H1 (cell line): ENCODE measurements around the gene SEH1L. TPM values are rescaled to one million over a fixed set of nuclear protein-coding genes. Genes with fewer than 3 reads are reported as not detected.
A peak's percentile ranks its signal among the peaks of the same experiment; 100 is the strongest.

ENCODE experiments used
- MAX ChIP-seq: IDR thresholded peaks from 2 replicates; pipeline ENCODE4 v1.6.1; 2012; ENCODE audit warnings: inconsistent platforms
- polyA plus RNA-seq, 7 experiments: library from polyadenylated mRNA; depleted of rRNA in 3 of 7; stranded (reverse) in 5 of 7; unstranded in 2 of 7; fragments of >200 nt in 5 of 7; fragments of 200-250 nt in 2 of 7; gene quantifications; 1 replicate in 5 of 7; 2 replicates in 1 of 7; 4 replicates in 1 of 7; pipeline versions ENCODE4 v1.2.1 to v1.2.3, GENCODE V29; 2011 to 2013; ENCODE audit warnings: missing spikeins in 2 of 7, mixed read lengths in 2 of 7
- total RNA-seq: library from RNA; stranded (reverse); fragmentation: NEBNext Ultra II Directional; extraction: Animal tissue kit (Norgen Biotek cat#: 25700); gene quantifications from 2 replicates; pipeline ENCODE4 v1.2.1, GENCODE V29; 2021
- TF ChIP-seq, protein P1 (sequence below): fragments of 300-600 bp; sonication (generic); IDR thresholded peaks from 2 replicates; pipeline ENCODE4 v1.7.1; 2012; ENCODE audit warnings: low read length, moderate library complexity, mild to moderate bottlenecking, inconsistent platforms; ENCODE audit not compliant: insufficient replicate concordance

SEH1L gene
- total and polyA plus RNA-seq, 2 of the 8 experiments (the other 6 are each of a cell fraction or from before 2014, with no cell fraction given): 41.7 to 96.7 TPM

DNA sequence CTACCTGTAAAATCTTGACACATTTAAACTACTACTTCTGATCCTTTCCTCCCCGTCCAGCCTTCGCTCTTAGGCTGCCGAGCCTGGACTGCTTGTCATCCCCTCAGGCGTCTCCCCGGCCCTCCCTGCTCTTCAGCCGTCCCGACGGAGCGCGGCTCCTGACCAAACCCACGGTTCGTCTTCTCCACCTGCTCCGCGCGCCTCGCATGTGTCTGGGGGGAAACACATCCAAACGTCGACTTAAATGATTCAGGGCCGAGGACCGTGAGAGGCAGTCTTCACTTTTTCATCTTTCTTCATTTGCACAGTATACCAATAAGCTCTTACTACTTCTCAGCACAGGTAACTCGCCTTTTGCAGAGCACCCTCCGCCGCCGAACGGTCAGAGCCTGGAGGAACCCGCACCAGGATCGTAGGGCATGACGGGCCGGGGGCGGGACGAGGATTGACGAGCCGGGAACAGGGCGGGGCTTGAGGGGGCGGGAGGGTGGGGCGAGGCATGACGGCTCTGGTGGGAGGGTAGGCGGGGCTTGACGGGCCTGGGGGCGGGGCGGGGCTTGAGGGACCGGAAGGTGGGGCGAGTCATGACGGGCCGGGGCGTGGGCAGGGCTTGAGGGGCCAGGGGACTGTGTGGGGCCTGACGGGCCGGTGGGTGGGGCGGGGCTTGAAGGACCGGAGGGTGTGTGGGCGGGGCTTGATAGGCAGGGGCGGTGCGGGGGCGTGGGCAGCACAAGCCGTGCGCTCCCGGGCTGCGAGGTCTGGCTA lies at the start of gene SEH1L (continued):
- TF ChIP-seq, protein P1, sequence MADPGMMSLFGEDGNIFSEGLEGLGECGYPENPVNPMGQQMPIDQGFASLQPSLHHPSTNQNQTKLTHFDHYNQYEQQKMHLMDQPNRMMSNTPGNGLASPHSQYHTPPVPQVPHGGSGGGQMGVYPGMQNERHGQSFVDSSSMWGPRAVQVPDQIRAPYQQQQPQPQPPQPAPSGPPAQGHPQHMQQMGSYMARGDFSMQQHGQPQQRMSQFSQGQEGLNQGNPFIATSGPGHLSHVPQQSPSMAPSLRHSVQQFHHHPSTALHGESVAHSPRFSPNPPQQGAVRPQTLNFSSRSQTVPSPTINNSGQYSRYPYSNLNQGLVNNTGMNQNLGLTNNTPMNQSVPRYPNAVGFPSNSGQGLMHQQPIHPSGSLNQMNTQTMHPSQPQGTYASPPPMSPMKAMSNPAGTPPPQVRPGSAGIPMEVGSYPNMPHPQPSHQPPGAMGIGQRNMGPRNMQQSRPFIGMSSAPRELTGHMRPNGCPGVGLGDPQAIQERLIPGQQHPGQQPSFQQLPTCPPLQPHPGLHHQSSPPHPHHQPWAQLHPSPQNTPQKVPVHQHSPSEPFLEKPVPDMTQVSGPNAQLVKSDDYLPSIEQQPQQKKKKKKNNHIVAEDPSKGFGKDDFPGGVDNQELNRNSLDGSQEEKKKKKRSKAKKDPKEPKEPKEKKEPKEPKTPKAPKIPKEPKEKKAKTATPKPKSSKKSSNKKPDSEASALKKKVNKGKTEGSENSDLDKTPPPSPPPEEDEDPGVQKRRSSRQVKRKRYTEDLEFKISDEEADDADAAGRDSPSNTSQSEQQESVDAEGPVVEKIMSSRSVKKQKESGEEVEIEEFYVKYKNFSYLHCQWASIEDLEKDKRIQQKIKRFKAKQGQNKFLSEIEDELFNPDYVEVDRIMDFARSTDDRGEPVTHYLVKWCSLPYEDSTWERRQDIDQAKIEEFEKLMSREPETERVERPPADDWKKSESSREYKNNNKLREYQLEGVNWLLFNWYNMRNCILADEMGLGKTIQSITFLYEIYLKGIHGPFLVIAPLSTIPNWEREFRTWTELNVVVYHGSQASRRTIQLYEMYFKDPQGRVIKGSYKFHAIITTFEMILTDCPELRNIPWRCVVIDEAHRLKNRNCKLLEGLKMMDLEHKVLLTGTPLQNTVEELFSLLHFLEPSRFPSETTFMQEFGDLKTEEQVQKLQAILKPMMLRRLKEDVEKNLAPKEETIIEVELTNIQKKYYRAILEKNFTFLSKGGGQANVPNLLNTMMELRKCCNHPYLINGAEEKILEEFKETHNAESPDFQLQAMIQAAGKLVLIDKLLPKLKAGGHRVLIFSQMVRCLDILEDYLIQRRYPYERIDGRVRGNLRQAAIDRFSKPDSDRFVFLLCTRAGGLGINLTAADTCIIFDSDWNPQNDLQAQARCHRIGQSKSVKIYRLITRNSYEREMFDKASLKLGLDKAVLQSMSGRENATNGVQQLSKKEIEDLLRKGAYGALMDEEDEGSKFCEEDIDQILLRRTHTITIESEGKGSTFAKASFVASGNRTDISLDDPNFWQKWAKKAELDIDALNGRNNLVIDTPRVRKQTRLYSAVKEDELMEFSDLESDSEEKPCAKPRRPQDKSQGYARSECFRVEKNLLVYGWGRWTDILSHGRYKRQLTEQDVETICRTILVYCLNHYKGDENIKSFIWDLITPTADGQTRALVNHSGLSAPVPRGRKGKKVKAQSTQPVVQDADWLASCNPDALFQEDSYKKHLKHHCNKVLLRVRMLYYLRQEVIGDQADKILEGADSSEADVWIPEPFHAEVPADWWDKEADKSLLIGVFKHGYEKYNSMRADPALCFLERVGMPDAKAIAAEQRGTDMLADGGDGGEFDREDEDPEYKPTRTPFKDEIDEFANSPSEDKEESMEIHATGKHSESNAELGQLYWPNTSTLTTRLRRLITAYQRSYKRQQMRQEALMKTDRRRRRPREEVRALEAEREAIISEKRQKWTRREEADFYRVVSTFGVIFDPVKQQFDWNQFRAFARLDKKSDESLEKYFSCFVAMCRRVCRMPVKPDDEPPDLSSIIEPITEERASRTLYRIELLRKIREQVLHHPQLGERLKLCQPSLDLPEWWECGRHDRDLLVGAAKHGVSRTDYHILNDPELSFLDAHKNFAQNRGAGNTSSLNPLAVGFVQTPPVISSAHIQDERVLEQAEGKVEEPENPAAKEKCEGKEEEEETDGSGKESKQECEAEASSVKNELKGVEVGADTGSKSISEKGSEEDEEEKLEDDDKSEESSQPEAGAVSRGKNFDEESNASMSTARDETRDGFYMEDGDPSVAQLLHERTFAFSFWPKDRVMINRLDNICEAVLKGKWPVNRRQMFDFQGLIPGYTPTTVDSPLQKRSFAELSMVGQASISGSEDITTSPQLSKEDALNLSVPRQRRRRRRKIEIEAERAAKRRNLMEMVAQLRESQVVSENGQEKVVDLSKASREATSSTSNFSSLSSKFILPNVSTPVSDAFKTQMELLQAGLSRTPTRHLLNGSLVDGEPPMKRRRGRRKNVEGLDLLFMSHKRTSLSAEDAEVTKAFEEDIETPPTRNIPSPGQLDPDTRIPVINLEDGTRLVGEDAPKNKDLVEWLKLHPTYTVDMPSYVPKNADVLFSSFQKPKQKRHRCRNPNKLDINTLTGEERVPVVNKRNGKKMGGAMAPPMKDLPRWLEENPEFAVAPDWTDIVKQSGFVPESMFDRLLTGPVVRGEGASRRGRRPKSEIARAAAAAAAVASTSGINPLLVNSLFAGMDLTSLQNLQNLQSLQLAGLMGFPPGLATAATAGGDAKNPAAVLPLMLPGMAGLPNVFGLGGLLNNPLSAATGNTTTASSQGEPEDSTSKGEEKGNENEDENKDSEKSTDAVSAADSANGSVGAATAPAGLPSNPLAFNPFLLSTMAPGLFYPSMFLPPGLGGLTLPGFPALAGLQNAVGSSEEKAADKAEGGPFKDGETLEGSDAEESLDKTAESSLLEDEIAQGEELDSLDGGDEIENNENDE: no peak
- TF ChIP-seq MAX: peak; percentile 77
